PC-3 (cell line): ENCODE results near the gene GPR42. TPM values are rescaled to one million over a fixed set of nuclear protein-coding genes. Genes with fewer than 3 reads are reported as not detected.
"Not testable (repeated sequence)": the region's sequence is repeated elsewhere in the genome, so short reads cannot be mapped to it uniquely, and the experiment has no call there.

Experiments
- ATAC-seq: fragments of 200-7000 bp; cut with Tn5 transposase; 2 replicates; pipeline ENCODE4 v1.9.1; 2020; ENCODE audit warnings: mild to moderate bottlenecking, moderate library complexity
- BruUV-seq: library from RNA; stranded (reverse); fragments of 400-500 nt; replicated peaks from 2 replicates; lab custom pipeline; 2021; lab: Mats Ljungman, UMichigan
- CTCF ChIA-PET: fragments of 300-600 bp; sonication (Branson Sonifier 250); formaldehyde crosslinking; loops from one replicate; lab custom pipeline; 2022; ENCODE audit warnings: antibody characterized with exemption; lab: Charles Lee
- POLR2A ChIA-PET: fragments of 300-600 bp; sonication (Branson Sonifier 250); formaldehyde crosslinking; loops from one replicate; lab custom pipeline; 2022; ENCODE audit warnings: antibody characterized with exemption; ENCODE audit not compliant: unreplicated experiment; lab: Charles Lee
- DNase-seq: peaks from one replicate; pipeline ENCODE4 v3.0.0-alpha.2; 2015
- H2AFZ ChIP-seq: fragments of 300-600 bp; sonication (generic); 2 replicates; pipeline ENCODE4 v1.6.0; 2016; ENCODE audit warnings: antibody characterized with exemption, low read length
- H3F3A ChIP-seq: fragments of 300-600 bp; sonication (generic); one replicate; pipeline ENCODE4 v1.6.0; 2017; ENCODE audit warnings: antibody characterized with exemption, low read length, control low read depth, mild to moderate bottlenecking; ENCODE audit not compliant: unreplicated experiment
- H3K27ac ChIP-seq: fragments of 300-600 bp; sonication (generic); 2 replicates; pipeline ENCODE4 v1.5.1; 2016; ENCODE audit warnings: mild to moderate bottlenecking, low read length
- H3K27me3 ChIP-seq: fragments of 300-600 bp; sonication (generic); 2 replicates; pipeline ENCODE4 v1.6.1; 2016; ENCODE audit warnings: low read length, mixed read lengths
- H3K36me3 ChIP-seq: fragments of 300-600 bp; sonication (generic); 2 replicates; pipeline ENCODE4 v1.6.1; 2016; ENCODE audit warnings: low read depth, mixed run types, low read length, mixed read lengths
- H3K4me1 ChIP-seq: fragments of 300-600 bp; sonication (generic); 2 replicates; pipeline ENCODE4 v1.5.1; 2016; ENCODE audit warnings: low read length; ENCODE audit not compliant: insufficient read depth
- H3K4me2 ChIP-seq: fragments of 300-600 bp; sonication (generic); 2 replicates; pipeline ENCODE4 v1.6.0; 2016; ENCODE audit warnings: low read length
- H3K4me3 ChIP-seq: fragments of 300-600 bp; sonication (generic); 2 replicates; pipeline ENCODE4 v1.5.1; 2016; ENCODE audit warnings: mild to moderate bottlenecking, low read length, mixed read lengths
- H3K79me2 ChIP-seq: fragments of 300-600 bp; sonication (generic); 2 replicates; pipeline ENCODE4 v1.6.1; 2017; ENCODE audit warnings: low read length, mixed read lengths
- H3K9ac ChIP-seq: fragments of 300-600 bp; sonication (generic); 2 replicates; pipeline ENCODE4 v1.6.0; 2016; ENCODE audit warnings: mild to moderate bottlenecking, low read length
- H3K9me2 ChIP-seq: fragments of 300-600 bp; sonication (generic); replicated peaks from 2 replicates; pipeline ENCODE4 v1.6.1; 2016; ENCODE audit warnings: mixed run types, low read length, mixed read lengths
- H3K9me3 ChIP-seq: fragments of 300-600 bp; sonication (generic); 2 replicates; pipeline ENCODE4 v1.6.1; 2016; ENCODE audit warnings: low read length, mixed read lengths
- H4K20me1 ChIP-seq: fragments of 300-600 bp; sonication (generic); 2 replicates; pipeline ENCODE4 v1.6.1; 2016; ENCODE audit warnings: low read length, mixed read lengths
- CTCF ChIP-seq: fragments of 300-600 bp; sonication (generic); conservative IDR thresholded peaks from 2 replicates; pipeline ENCODE4 v1.5.1; 2017; ENCODE audit warnings: antibody characterized with exemption, low read depth, mild to moderate bottlenecking, low read length
- EZH2 ChIP-seq: fragments of 300-600 bp; sonication (generic); IDR thresholded peaks from one replicate; pipeline ENCODE4 v1.6.1; 2017; ENCODE audit warnings: antibody characterized with exemption, mild to moderate bottlenecking, low read length; ENCODE audit not compliant: unreplicated experiment
- EZH2phosphoT487 ChIP-seq: fragments of 300-600 bp; sonication (generic); IDR thresholded peaks from 2 replicates; pipeline ENCODE4 v1.6.1; 2018; ENCODE audit warnings: mild to moderate bottlenecking, antibody characterized with exemption, low read length, borderline replicate concordance
- intact Hi-C: fragments of 100-400 bp; cut with micrococcal nuclease; formaldehyde crosslinking; loops from 2 replicates; pipeline ENCODE4 v1.9.0; 2023
- total RNA-seq: library from RNA; depleted of rRNA; stranded (reverse); fragments of >200 nt; gene quantifications from 2 replicates; pipeline ENCODE4 v1.2.3, GENCODE V29; 2014

GPR42 gene
- total RNA-seq, 1 experiment from 2014 or later: not detected

DNA sequence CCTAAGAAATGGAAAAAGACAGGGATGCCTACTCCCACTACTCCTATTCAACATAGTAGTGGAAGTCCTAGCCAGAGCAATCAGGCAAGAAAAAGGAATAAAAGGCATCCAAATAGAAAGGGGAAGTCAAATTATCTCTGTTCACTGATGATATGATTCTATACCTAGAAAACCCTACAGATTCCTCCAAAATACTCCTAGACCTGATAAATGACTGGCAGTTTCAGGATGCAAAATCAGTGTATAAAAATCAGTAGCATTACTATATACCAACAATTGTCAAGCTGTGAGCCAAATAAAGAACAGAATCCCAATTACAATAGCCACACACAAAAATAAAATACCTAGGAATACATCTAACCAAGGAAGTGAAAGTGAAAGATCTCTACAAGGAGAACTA lies 1.3 kb upstream of the GPR42 start:
- H3K9me2 ChIP-seq: no peaks in the 10 kb centered on the region
- no peaks in the 10 kb centered on the region for H4K20me1 ChIP-seq
- no peaks in the 10 kb centered on the region for H3F3A ChIP-seq
- no peaks in the 10 kb centered on the region for H3K79me2 ChIP-seq
- ATAC-seq: no peak
- ChIA-PET CTCF (no interaction called here), POLR2A (no interaction called here)
- no peak overlapping the region for H2AFZ ChIP-seq
- H3K4me3 ChIP-seq: no peak overlapping the region
- intact Hi-C loops: no loop called here
- H3K4me2 ChIP-seq: no peak overlapping the region
- no peaks in the 10 kb centered on the region for H3K4me1 ChIP-seq
- no peak overlapping the region for H3K27ac ChIP-seq
- H3K27me3 ChIP-seq: 0 out of 2 replicates have a peak, but pooled peaks cover 6% of the 10 kb centered on the region
- no TSS peak for BruUV-seq
- H3K9me3 ChIP-seq: no peaks in the 10 kb centered on the region
- H3K9ac ChIP-seq: no peak overlapping the region
- H3K36me3 ChIP-seq: no peaks in the 10 kb centered on the region
- TF ChIP-seq CTCF: no peak
- no peak for TF ChIP-seq EZH2phosphoT487
- TF ChIP-seq EZH2: no peak
- no peak for DNase-seq

- Histone ChIP-seq H3K9ac (no peak overlapping the region), H3K4me2 (no peak overlapping the region), H3K4me1 (no peaks in the 10 kb centered on the region), H3K27ac (no peak overlapping the region), H3K9me2 (no peaks in the 10 kb centered on the region), H3K79me2 (no peaks in the 10 kb centered on the region), H2AFZ (no peak overlapping the region), H3K36me3 (no peaks in the 10 kb centered on the region), H3K27me3 (peaks cover 6% of the 10 kb centered on the region; the same call in 1 of the 2 replicates), H3K4me3 (no peak overlapping the region), H3K9me3 (no peaks in the 10 kb centered on the region), H3F3A (no peaks in the 10 kb centered on the region), H4K20me1 (no peaks in the 10 kb centered on the region)
- no peak for ATAC-seq
- ChIA-PET CTCF (no interaction called here), POLR2A (no interaction called here)
- intact Hi-C loops: no loop called here
- no TSS peak for BruUV-seq
- DNase-seq: no peak
- TF ChIP-seq EZH2phosphoT487 (no peak), EZH2 (no peak), CTCF (no peak)
Measured at GRCh38 chr19:35373492-35373891, 2.6 kb downstream of the GPR42 start.

DNA sequence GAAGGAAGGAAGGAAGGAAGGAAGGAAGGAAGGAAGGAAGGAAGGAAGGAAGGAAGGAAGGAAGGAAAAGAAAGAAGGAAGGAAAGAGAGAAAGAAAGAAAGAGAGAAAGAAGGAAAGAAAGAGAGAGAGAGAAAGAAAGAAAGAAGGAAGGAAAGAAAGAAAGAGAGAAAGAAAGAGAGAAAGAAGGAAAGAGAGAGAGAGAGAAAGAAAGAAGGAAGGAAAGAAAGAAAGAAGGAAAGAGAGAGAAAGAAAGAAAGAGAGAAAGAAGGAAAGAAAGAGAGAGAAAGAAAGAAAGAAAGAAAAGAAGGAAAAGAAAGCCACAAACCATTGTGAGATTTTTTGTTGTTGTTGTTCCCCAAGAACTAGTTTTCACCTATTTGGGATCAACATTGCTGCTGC lies 3.2 kb downstream of the GPR42 start:
- CTCF ChIA-PET, H3K9me3 ChIP-seq, H3K79me2 ChIP-seq, H3K27me3 ChIP-seq, H3K4me3 ChIP-seq, H3K4me2 ChIP-seq, H3K4me1 ChIP-seq, H3F3A ChIP-seq, H4K20me1 ChIP-seq, BruUV-seq, H3K9ac ChIP-seq, H3K9me2 ChIP-seq, H3K27ac ChIP-seq, H2AFZ ChIP-seq, intact Hi-C loops, H3K36me3 ChIP-seq, ATAC-seq, DNase-seq, POLR2A ChIA-PET: not testable (repeated sequence)
